ENCODE data around the gene VCY1B. TPM values are rescaled to one million over a fixed set of nuclear protein-coding genes. Genes with fewer than 3 reads are reported as not detected.
"Not testable (repeated sequence)": the region's sequence is repeated elsewhere in the genome, so short reads cannot be mapped to it uniquely, and the experiment has no call there.

VCY1B gene
- total RNA-seq (2014; rRNA removed; shearing (Covaris generic)) = not detected in 2 replicates
- polyA plus RNA-seq (2015; cell fraction: cytosol; rRNA removed) = not detected in 2 replicates
- polyA plus RNA-seq (2015; cell fraction: nucleus; rRNA removed) = not detected in 2 replicates

DNA sequence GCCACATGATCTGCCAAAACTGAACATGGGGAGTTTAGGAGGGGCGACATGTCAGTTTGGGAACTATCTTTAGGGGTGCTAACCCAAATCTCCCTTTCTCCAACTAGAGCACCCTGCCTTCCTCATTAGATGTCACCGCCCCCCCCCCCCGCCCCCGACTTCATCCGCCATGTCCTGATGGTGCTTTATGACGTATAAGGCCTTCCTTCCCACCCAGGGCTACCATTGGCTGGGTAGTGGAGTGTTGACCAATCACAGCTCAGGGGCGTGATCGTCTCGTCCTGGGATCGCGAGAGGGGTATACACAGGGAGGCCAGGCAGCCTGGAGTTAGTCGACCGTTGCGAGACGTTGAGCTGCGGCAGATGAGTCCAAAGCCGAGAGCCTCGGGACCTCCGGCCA is at the start of gene VCY1B:
VCY1B (plus strand) TSS at position 301 of the 400 bp plus-strand sequence; CDS start at position 364, 63 bp downstream.
- DNase-seq (ENCODE audit: low read depth, low spot score); in situ Hi-C loops (cut with HindIII; ENCODE audit: low pct_unique_long_range_greater_than_20kb, low sequenced_read_pairs): not testable (repeated sequence)

DNA sequence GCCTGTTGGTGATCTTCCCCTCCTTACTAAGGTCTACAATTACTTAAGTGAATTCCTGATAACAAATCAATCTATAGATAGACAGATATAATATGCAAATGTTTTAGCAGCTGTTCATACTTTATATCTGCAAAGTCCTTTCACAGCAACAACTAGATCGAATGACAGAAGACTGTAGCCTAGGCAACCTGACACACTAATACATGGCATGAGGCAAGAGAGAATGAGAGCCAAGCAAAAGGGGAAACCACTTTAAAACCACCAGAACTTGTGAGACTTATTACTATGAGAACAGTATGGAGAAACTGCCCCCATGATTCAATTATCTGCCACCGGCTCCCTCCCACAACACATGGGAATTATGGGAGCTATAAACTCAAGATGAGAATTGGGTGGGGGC is 44.1 kb upstream of the VCY1B start:
- in situ Hi-C loops (cut with HindIII; ENCODE audit: low pct_unique_long_range_greater_than_20kb, low sequenced_read_pairs); DNase-seq (ENCODE audit: low read depth, low spot score): not testable (repeated sequence)

DNA sequence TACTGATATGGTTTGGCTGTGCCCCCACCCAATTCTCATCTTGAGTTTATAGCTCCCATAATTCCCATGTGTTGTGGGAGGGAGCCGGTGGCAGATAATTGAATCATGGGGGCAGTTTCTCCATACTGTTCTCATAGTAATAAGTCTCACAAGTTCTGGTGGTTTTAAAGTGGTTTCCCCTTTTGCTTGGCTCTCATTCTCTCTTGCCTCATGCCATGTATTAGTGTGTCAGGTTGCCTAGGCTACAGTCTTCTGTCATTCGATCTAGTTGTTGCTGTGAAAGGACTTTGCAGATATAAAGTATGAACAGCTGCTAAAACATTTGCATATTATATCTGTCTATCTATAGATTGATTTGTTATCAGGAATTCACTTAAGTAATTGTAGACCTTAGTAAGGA is 25.6 kb upstream of the VCY1B start:
- DNase-seq (ENCODE audit: low read depth, low spot score); in situ Hi-C loops (cut with HindIII; ENCODE audit: low pct_unique_long_range_greater_than_20kb, low sequenced_read_pairs): not testable (repeated sequence)

DNA sequence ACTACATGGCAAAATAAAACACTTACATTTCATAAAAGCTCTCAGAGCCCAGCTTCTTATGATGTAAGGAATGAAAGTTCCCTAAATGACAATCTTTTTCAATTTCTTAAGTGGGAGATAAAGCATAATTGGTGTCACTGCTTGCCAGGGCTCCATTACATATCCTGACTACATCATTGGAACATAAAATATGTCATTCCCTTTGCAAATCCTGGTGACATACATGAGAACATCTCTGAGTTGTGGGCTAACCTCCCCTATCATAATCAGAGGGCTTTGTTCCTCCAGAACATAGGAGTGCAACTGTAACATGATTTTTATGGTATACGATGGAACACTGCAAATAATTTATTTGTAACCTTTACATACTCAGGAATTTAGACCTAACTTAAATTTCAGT is 29.9 kb downstream of the VCY1B start:
- no peak for DNase-seq (ENCODE audit: low read depth, low spot score)
- in situ Hi-C loops (cut with HindIII; ENCODE audit: low pct_unique_long_range_greater_than_20kb, low sequenced_read_pairs) = no loop called here

Other genes with a start within 250 kb of the VCY1B start
- gene VCY, start 69.8 kb upstream of the VCY1B start, total RNA-seq (2014; rRNA removed; shearing (Covaris generic)) = not detected in 2 replicates

Data from SK-MEL-5 (cell line).